AG09319 (cell line): ENCODE measurements around the gene FARS2.

Experiments used
- DNase-seq: peaks from one replicate; pipeline ENCODE4 v3.0.0-alpha.2; 2010; ENCODE audit warnings: low read depth; ENCODE audit errors: extremely low read depth
- CTCF ChIP-seq: IDR thresholded peaks from 2 replicates; pipeline ENCODE4 v1.5.1; 2011; ENCODE audit warnings: low read depth, mild to moderate bottlenecking, inconsistent platforms, low read length, moderate library complexity

FARS2 gene

GRCh38 chr6:5475779-5476178 is 214.5 kb downstream of the FARS2 start:
- TF ChIP-seq CTCF = no peak
- DNase-seq = no peak

GRCh38 chr6:5478380-5478779 is 217.1 kb downstream of the FARS2 start:
- TF ChIP-seq CTCF = no peak
- no peak for DNase-seq

GRCh38 chr6:5481033-5481432 is 219.7 kb downstream of the FARS2 start:
- TF ChIP-seq CTCF = no peak
- no peak for DNase-seq

- TF ChIP-seq CTCF = no peak
- DNase-seq = no peak
Observed at GRCh38 chr6:5481750-5482149, 220.4 kb downstream of the FARS2 start.

- no peak for DNase-seq
Observed at GRCh38 chr6:5482619-5483018, 221.3 kb downstream of the FARS2 start.

GRCh38 chr6:5484692-5485091 is 223.4 kb downstream of the FARS2 start:
- TF ChIP-seq CTCF = no peak
- no peak for DNase-seq

More at GRCh38 chr6:5482619-5483018, 221.3 kb downstream of the FARS2 start:
- no peak for TF ChIP-seq CTCF

GRCh38 chr6:5486214-5486613 is 224.9 kb downstream of the FARS2 start:
- no peak for TF ChIP-seq CTCF
- no peak for DNase-seq
